HAP-1 (cell line): ENCODE measurements around the gene CACNB1.
"Not testable (repeated sequence)": the region's sequence is repeated elsewhere in the genome, so short reads cannot be mapped to it uniquely, and the experiment has no call there.

ENCODE experiments used
- DNase-seq, 2 experiments: peaks; one replicate each; pipeline ENCODE4 v3.0.0-alpha.2; 2016 to 2020; ENCODE audit warnings: low spot score in 2 of 2
- H3K27me3 ChIP-seq: fragments of 250-450 bp; sonication (Bioruptor Pico); 2 replicates; pipeline ENCODE4 v1.5.1; 2020; ENCODE audit warnings: low read depth, mild to moderate bottlenecking, moderate library complexity
- H3K36me3 ChIP-seq: fragments of 250-450 bp; sonication (Bioruptor Pico); replicated peaks from 2 replicates; pipeline ENCODE4 v1.5.1; 2020; ENCODE audit warnings: mild to moderate bottlenecking
- H3K4me1 ChIP-seq: fragments of 250-450 bp; sonication (Bioruptor Pico); 2 replicates; pipeline ENCODE4 v1.5.1; 2020; ENCODE audit warnings: mild to moderate bottlenecking
- H3K4me3 ChIP-seq: fragments of 250-450 bp; sonication (Bioruptor Pico); 2 replicates; pipeline ENCODE4 v1.5.1; 2020; ENCODE audit warnings: mild to moderate bottlenecking, moderate library complexity
- H3K9me3 ChIP-seq: fragments of 250-450 bp; sonication (Bioruptor Pico); 2 replicates; pipeline ENCODE4 v1.5.1; 2020; ENCODE audit warnings: mild to moderate bottlenecking, moderate library complexity
- in situ Hi-C: fragments of 300-500 bp; cut with MboI; formaldehyde crosslinking; loops from 3 replicates; pipeline ENCODE4 v1.14.3; 2020; ENCODE audit warnings: low sequenced_read_pairs, inconsistent platforms, mixed read lengths

Gene CACNB1

DNA sequence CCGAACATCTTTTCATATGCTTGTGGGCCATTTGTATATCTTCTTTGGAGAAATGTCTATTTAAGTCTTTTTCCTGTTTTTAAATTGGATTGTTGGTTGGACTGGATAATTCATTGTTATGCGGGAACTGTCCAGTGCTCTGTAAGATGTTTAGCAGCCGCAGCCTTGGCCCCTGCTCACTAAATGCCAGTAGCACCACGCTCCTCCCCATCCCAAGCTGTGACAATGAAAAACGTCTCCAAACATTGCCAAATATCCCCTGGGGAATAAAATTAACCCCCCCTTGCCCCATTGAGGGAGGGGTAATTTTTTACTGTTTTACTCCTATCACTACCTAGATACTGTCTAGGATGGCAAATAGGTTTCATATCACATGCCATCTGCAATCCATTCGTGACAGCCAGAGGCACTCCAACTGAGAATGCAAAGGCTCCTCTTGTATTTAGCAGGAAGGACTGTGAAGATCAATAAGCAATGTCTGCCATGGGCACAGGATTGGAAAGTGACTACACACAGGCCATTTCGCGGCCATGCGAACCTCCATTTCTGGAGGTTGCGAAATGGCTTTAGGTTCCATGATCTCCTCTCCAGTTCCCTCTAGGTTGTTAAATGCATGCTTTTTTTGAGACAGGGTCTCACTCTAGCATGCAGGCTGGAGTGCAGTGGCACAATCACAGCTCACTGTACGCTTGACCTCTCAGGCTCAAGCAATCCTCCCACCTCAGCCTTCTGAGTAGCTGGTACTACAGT lies 55.4 kb downstream of the CACNB1 start:
- DNase-seq, result no peak
- in situ Hi-C loops, result no loop called here
- Histone ChIP-seq H3K27me3 (no peaks in the 10 kb centered on the region), H3K36me3 (no peaks in the 10 kb centered on the region), H3K4me3 (no peak overlapping the region), H3K4me1 (no peaks in the 10 kb centered on the region), H3K9me3 (peaks cover 4% of the 10 kb centered on the region; the same call in 1 of the 2 replicates)

DNA sequence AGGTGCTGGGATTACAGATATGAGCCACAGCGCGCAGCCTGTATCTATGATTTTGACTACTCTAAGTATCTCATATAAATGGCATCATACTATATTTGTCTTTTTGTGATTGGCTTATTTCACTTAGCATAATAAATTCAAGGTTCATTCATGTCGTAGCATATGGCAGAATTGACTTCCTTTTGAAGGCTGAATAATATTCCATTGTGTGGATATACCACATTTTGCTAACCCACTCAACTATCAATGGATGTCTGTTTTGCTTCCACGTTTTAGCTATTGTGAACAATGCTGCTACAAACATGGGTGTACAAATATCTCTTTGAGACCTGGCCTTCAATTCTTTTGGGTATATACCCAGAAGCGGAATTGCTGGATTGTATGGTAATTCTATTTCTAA lies 56.2 kb downstream of the CACNB1 start:
- Histone ChIP-seq H3K27me3 (no peaks in the 10 kb centered on the region), H3K9me3 (peaks cover 4% of the 10 kb centered on the region; the same call in 1 of the 2 replicates), H3K4me1 (no peaks in the 10 kb centered on the region), H3K36me3 (no peaks in the 10 kb centered on the region), H3K4me3 (no peak overlapping the region)
- DNase-seq, result no peak
- in situ Hi-C loops, result no loop called here

DNA sequence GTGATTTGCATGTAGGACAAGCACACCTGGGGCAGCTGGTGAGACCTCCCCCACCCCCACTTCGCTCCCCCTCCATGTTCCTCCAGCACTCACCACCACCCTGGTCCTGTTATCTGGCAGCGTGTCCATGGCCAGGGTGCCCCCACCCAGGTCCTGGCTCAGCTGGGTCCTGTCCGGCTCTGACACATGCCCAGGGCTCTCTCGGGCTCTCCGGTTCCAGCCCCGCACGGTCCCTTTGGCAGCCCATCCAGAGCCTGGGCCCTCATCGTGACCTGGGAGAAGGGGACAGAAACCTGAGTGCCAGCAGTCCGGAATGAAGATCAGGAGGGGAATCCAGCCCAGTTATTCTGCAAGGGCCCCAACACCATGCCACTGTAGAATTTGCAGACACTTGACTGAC lies 57.9 kb downstream of the CACNB1 start:
- H3K4me1 ChIP-seq, result no peaks in the 10 kb centered on the region
- in situ Hi-C loops, result no loop called here
- peaks cover 4% of the 10 kb centered on the region; the same call in 1 of the 2 replicates for H3K9me3 ChIP-seq
- H3K27me3 ChIP-seq, result no peaks in the 10 kb centered on the region
- H3K4me3 ChIP-seq, result no peak overlapping the region
- H3K36me3 ChIP-seq, result no peaks in the 10 kb centered on the region
- no peak for DNase-seq

DNA sequence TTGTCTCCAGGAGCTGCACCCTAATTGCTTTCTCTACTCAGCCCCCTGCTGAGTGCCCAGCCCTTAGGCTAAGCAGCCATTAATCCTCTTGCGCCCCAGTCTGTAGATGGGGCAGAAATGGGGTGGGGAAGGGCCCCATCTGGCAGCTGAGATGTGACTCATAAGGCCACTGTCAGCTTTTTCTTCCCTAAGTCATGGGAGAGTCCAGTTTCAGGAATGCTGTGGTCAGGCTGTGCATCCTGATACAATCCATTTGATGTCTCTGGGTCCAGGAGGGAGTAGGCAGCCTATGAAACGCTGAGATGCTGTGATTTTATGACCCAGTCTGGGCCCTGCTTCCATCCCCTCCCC lies 58.3 kb downstream of the CACNB1 start:
- in situ Hi-C loops, result no loop called here
- peaks cover 4% of the 10 kb centered on the region; the same call in 1 of the 2 replicates for H3K9me3 ChIP-seq

DNA sequence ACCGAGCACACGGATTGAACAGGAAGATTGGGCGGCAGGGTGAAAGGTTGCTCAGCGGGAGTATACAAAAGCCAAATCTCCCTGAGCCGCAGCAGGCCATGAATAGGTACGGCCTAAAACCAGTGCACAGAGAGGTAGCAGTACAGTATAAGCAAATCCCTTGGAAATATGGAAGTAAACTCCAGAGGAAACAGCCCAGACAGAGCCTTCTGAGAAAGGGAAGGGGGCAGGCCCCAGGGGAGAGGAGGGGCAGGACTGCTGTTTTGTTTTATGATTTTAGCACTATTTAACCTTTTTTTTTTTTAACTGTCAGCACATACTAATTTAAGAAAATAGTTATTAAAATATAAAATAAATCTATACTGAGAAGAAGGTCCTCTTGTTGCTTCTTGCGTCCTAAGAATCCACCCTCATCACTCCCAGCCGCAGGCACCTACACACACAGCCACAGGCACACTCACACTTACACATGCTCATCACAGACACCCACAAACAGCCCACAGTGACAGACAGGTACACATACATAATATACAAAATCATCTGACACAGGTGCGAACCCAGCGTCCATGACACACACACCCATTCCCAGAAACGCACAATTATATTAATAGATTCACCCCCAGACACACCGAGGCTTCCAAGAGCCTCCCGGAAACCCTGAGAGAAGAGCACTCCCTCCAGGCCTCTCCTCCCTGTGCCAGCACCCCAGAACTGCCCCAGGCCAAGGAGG lies 58.9 kb downstream of the CACNB1 start:
- Histone ChIP-seq H3K27me3 (no peaks in the 10 kb centered on the region), H3K9me3 (peaks cover 4% of the 10 kb centered on the region; the same call in 1 of the 2 replicates), H3K36me3 (no peaks in the 10 kb centered on the region), H3K4me1 (no peaks in the 10 kb centered on the region), H3K4me3 (no peak overlapping the region)
- in situ Hi-C loops, result no loop called here
- DNase-seq, result no peak

More for the DNA sequence above, 58.3 kb downstream of the CACNB1 start:
- H3K4me3 ChIP-seq, result no peak overlapping the region
- H3K36me3 ChIP-seq, result no peaks in the 10 kb centered on the region
- DNase-seq, result no peak
- no peaks in the 10 kb centered on the region for H3K4me1 ChIP-seq
- no peaks in the 10 kb centered on the region for H3K27me3 ChIP-seq

DNA sequence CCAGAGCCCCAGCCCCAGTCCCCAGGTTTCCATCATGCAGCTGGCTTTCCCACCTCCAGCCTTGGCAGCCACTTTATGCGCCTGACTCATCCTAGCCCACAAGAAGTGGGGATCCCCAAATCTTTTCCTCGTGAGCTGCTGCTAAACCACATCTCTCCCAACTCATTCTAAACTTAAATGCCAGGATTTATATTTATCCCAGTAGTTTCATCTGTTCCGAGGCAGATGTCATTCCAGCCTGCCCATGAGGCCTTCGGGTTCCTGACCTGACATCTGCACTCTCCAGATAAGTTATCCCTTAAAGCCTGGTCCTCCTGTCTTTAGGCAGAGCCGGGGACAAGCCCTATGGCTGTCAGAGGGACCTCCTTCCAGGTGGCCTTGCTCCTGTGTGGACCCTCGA lies 62.6 kb downstream of the CACNB1 start:
- Histone ChIP-seq H3K4me1 (no peaks in the 10 kb centered on the region), H3K27me3 (no peaks in the 10 kb centered on the region), H3K9me3 (no peaks in the 10 kb centered on the region), H3K36me3 (no peaks in the 10 kb centered on the region), H3K4me3 (no peak overlapping the region)
- in situ Hi-C loops, result no loop called here
- no peak for DNase-seq

DNA sequence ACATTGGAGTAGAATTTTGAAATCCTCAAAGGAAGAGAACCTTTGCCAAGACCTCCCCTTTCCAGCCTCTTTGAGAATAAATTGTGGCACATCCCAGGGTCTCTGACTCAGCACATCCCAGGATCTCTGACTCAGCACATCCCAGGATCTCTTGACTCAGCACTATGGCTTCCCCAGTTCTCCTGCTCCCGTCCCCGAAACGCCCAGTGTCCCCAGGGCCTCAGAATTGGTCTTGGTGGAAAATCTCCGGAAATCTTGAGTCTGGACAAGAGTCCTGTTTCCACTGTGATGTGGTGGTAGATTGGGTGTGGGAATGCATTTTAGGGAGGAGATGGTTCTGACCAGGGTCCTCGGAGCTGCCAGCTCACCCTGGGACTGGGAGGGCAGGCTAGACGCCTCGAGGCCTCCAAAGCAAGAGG lies 65.3 kb downstream of the CACNB1 start:
- Histone ChIP-seq H3K27me3 (no peaks in the 10 kb centered on the region), H3K4me3 (no peak overlapping the region), H3K9me3 (no peaks in the 10 kb centered on the region), H3K36me3 (no peaks in the 10 kb centered on the region), H3K4me1 (no peaks in the 10 kb centered on the region)
- no peak for DNase-seq
- in situ Hi-C loops, result no loop called here

DNA sequence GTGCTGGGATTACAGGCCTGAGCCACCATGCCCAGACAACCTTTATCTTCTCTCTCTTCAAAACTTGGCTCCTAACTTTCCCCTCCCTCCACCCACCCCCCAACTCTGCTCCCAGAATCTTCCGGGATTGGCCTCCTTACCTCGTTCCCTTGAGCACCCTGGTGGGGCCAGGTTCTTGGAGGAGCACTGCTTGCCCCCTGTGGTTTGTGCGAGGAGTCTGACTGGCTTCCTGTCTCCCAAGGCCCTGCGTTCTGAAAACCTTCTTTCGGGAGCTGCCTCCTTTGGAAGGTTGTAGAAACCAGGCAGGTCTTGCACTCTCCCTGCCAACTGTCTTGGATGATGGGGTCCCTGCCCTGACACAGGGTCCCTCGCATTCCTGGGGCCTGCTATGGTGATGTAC lies 65.9 kb downstream of the CACNB1 start:
- Histone ChIP-seq H3K27me3 (no peaks in the 10 kb centered on the region), H3K4me3 (no peak overlapping the region), H3K4me1 (no peaks in the 10 kb centered on the region), H3K36me3 (no peaks in the 10 kb centered on the region), H3K9me3 (no peaks in the 10 kb centered on the region)
- no peak for DNase-seq
- in situ Hi-C loops, result no loop called here

DNA sequence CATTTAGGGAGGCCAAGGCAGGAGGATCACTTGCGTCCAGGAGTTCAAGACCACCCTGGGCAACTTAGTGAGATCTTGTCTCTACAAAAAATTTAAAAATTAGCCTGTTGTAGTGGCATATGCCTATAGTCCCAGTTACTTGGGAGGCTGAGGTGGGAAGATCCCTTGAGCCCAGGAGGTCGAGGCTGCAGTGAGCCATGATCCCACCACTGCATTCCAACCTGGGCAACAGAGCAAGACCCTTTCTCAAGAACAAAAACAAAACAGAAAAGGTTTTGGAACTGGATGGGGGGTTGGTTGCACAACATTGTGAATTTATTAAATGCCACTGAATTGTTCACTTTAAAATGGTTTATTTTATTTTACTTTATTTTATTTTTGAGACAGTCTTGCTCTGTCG lies 67.3 kb downstream of the CACNB1 start:
- no peaks in the 10 kb centered on the region for H3K9me3 ChIP-seq
- H3K4me1 ChIP-seq, result no peaks in the 10 kb centered on the region
- in situ Hi-C loops, result no loop called here
- H3K4me3 ChIP-seq, result no peak overlapping the region
- no peak for DNase-seq
- H3K36me3 ChIP-seq, result no peaks in the 10 kb centered on the region
- H3K27me3 ChIP-seq, result no peaks in the 10 kb centered on the region

DNA sequence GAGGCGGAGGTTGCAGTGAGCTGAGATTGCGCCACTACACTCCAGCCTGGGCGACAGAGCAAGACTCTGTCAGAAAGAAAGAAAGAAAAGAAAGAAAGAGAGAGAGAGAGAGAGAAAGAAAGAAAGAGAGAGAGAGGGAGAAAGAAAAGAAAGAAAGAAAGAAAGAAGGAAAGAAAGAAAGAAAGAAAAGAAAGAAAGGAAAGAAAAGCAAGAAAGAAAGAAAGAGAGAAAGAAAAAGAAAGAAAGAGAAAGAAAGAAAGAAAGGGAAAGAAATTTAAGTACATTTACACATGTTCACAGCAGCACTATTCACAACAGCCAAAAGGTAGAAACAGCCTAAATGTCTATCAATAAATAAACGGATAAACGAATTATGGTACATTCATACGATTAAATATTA lies 67.9 kb downstream of the CACNB1 start:
- H3K4me1 ChIP-seq, H3K27me3 ChIP-seq, H3K9me3 ChIP-seq, H3K4me3 ChIP-seq, in situ Hi-C loops, DNase-seq, H3K36me3 ChIP-seq: not testable (repeated sequence)

DNA sequence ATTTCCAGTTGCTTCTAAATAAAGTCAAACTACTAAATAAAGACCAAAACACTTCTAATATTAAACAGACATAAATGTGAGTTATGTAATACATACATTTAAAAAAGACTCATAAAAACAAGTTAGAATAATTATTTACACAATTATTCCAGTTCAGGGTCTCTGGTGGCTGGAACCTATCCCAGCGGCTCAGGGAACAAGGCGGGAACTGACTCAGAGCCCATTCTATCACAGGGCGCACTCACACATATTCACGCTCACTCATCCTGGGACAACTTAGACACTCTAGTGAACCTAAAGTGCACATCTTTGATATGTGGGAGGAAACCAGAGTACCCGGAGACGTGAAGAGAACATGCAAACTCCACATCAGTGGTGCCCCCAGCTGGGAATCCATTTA lies 71.0 kb downstream of the CACNB1 start:
- H3K4me3 ChIP-seq, result no peak overlapping the region
- no peaks in the 10 kb centered on the region for H3K27me3 ChIP-seq
- no peak for DNase-seq
- H3K4me1 ChIP-seq, result no peaks in the 10 kb centered on the region
- in situ Hi-C loops, result no loop called here
- no peaks in the 10 kb centered on the region for H3K36me3 ChIP-seq
- no peaks in the 10 kb centered on the region for H3K9me3 ChIP-seq

DNA sequence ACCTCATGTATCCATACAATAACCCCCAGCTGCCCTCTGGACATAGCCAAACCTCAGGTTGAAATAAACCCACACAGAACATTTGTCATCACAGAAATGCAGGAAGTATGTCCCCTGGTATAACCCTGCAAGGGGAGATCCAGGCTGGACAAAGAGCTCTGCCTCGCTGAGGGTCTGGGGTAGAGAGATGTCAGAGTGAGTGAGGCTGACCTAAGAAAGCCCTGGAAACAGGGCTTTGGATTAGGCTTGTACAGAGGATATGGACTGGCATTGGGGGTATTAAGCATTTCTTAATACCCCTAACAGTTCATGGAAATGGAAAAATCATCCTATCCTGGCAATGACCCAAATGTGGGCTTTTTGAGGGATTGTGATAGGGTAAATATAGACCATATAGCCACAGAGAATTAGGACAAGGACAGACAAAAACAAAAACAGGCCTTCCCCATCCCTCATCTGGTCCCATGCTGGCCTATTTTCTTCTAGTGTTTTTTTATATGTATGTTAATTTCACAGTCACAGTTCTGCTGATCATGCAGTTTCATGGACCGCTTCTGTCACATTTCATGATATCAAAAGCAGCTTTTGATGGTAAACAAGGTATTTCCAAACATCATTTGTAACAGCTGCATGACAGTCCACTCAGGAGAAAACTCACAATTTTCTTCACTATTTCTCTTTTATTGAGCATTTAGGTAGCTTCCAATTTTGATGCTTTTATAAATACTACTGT lies 72.2 kb downstream of the CACNB1 start:
- no peaks in the 10 kb centered on the region for H3K27me3 ChIP-seq
- no peak for DNase-seq
- H3K4me1 ChIP-seq, result no peaks in the 10 kb centered on the region
- in situ Hi-C loops, result no loop called here
- H3K9me3 ChIP-seq, result no peaks in the 10 kb centered on the region
- no peak overlapping the region for H3K4me3 ChIP-seq
- no peaks in the 10 kb centered on the region for H3K36me3 ChIP-seq

DNA sequence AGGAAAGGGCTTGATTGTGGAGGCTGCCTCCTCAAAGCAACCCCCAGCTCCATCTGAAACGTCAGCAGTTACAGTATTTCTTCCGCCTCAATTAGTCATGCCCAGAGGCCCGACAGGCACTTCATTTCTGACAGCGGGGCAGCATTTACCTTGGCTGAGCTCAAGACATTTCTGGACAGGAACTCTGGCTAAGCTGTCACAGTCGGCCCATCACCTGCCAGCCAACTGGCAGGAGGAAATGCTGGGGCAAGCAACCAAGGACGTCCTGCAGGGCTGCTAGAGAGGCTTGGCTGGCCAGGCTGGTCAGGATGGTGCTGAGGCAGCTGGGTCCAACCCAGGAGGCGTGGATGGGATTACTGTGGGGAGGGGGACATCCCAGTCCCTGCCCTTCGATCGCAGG lies 73.8 kb downstream of the CACNB1 start:
- Histone ChIP-seq H3K4me1 (no peaks in the 10 kb centered on the region), H3K27me3 (no peaks in the 10 kb centered on the region), H3K36me3 (no peaks in the 10 kb centered on the region), H3K4me3 (no peak overlapping the region), H3K9me3 (no peaks in the 10 kb centered on the region)
- DNase-seq, result no peak
- in situ Hi-C loops, result no loop called here
